ENCODE measurements around the gene TGM1.
"Not testable (repeated sequence)": the region's sequence is repeated elsewhere in the genome, so short reads cannot be mapped to it uniquely, and the experiment has no call there.

TGM1 gene

GRCh38 chr14:24232121-24232644, 30.8 kb downstream of the TGM1 start, which contains the start of gene NEDD8:
Gene NEDD8, minus strand, starts transcription at chr14:24232367. Its CDS starts 100 bp downstream, at chr14:24232267.
- DNase-seq = peak; percentile 92

- DNase-seq = peak; percentile 40
These were observed 31.5 kb downstream of the TGM1 start for GRCh38 chr14:24231263-24232120.

GRCh38 chr14:24228902-24229301, 34.1 kb downstream of the TGM1 start:
- no peak for DNase-seq

GRCh38 chr14:24226473-24226872, 36.5 kb downstream of the TGM1 start:
- DNase-seq = no peak

- DNase-seq = no peak
These were observed 38.3 kb downstream of the TGM1 start for GRCh38 chr14:24224618-24225071.

GRCh38 chr14:24222987-24223386, 40.0 kb downstream of the TGM1 start:
- not testable (repeated sequence) for DNase-seq

- no peak for DNase-seq
These were observed 43.5 kb downstream of the TGM1 start for GRCh38 chr14:24219521-24219920.

GRCh38 chr14:24219080-24219479, 43.9 kb downstream of the TGM1 start:
- no peak for DNase-seq

GRCh38 chr14:24216876-24217275, 46.1 kb downstream of the TGM1 start:
- not testable (repeated sequence) for DNase-seq

- no peak for DNase-seq
These were observed 46.7 kb downstream of the TGM1 start for GRCh38 chr14:24216345-24216699.

- DNase-seq = peak; percentile 87
These were observed 47.3 kb downstream of the TGM1 start, which contains the start of gene MDP1 for GRCh38 chr14:24215495-24216344. Gene MDP1, minus strand, starts transcription at chr14:24216066. Its CDS starts 111 bp downstream, at chr14:24215955.

GRCh38 chr14:24213866-24214662, 48.9 kb downstream of the TGM1 start:
- DNase-seq = no peak

- peak; percentile 97 for DNase-seq
These were observed 49.8 kb downstream of the TGM1 start, which contains the start of gene CHMP4A for GRCh38 chr14:24212924-24213865. Gene CHMP4A, minus strand, starts transcription at chr14:24213488. Its CDS starts 49 bp downstream, at chr14:24213439.

- peak; percentile 18 for DNase-seq
These were observed 51.7 kb downstream of the TGM1 start for GRCh38 chr14:24211311-24211710.

- peak; percentile 2 for DNase-seq
These were observed 55.4 kb downstream of the TGM1 start for GRCh38 chr14:24207625-24208024.

- peak; percentile 19 for DNase-seq
These were observed 55.8 kb downstream of the TGM1 start for GRCh38 chr14:24207104-24207551.

- peak; percentile 21 for DNase-seq
These were observed 56.5 kb downstream of the TGM1 start for GRCh38 chr14:24206260-24207103.

GRCh38 chr14:24204163-24205146, 58.5 kb downstream of the TGM1 start:
- no peak for DNase-seq

Measured in stimulated activated CD8-positive, alpha-beta memory T cell treated with anti-CD3 and anti-CD28 coated beads, Interleukin-4, amount 100 ng/mL, for 48 hours (primary cell).